ENCODE results near the gene LAMTOR4. TPM values are rescaled to one million over a fixed set of nuclear protein-coding genes. Genes with fewer than 3 reads are reported as not detected.

LAMTOR4 gene
- total and polyA plus RNA-seq, 10 of the 15 experiments (the other 5 are each of a cell fraction or from before 2014, with no cell fraction given), result 73.4 to 297 (median 196) TPM

GRCh38 chr7:100101016-100101862 is 47.5 kb upstream of the LAMTOR4 start, which contains the start of the genes AP4M1 and MCM7:
Gene AP4M1, plus strand, starts transcription at chr7:100101643. Its CDS starts 72 bp downstream, at chr7:100101715.
Gene MCM7, minus strand, starts transcription at chr7:100101397. Its CDS starts 103 bp downstream, at chr7:100101294.
- FAIRE-seq, result peak; percentile 97
- intact Hi-C loops (cut with micrococcal nuclease; ENCODE audit: unreplicated experiment), result loop anchor here (1.0 to 2.0 kb wide), 3 partner anchors 19 to 48 kb away; partner anchors contain the start of gene LAMTOR4
- peaks cover 29% of the 10 kb centered on the region for H3K79me2 ChIP-seq (ENCODE audit: control insufficient read depth, insufficient read depth, low read length)
- CTCF ChIA-PET, result interaction anchor here (0.7 to 1.7 kb wide), 13 partner anchors 12 to 789 kb away, joined by 3 to 11 read pairs (median 3); no protein-coding TSS in a partner anchor
- H3K9me3 ChIP-seq (replicated peaks; ENCODE audit: control insufficient read depth, insufficient read depth, low read length), result no peaks in the 10 kb centered on the region
- no peaks in the 10 kb centered on the region for H4K20me1 ChIP-seq (ENCODE audit: control insufficient read depth, insufficient read depth)
- H3K4me2 ChIP-seq (ENCODE audit: control insufficient read depth, insufficient read depth), result peak within 1 kb of the TSS; percentile 80
- peak within 1 kb of the TSS; percentile 88 for H3K4me3 ChIP-seq
- peak within 1 kb of the TSS; percentile 98 for H3K9ac ChIP-seq (ENCODE audit: control insufficient read depth, insufficient read depth, low read length)
- no TSS peak for BruUV-seq (replicated peaks)
- under 1% methylated on average over 71 of the region's 80 CpGs for WGBS (ENCODE audit: insufficient coverage, insufficient replicate concordance, low lambda C conversion rate, missing lambda C conversion rate)
- RAD21 ChIA-PET (ENCODE audit: unreplicated experiment), result interaction anchor here (0.8 to 2.7 kb wide), 9 partner anchors 13 to 437 kb away, joined by 3 to 23 read pairs (median 5); partner anchors contain the start of genes MBLAC1 and TRIM4
- H3K4me1 ChIP-seq (ENCODE audit: control insufficient read depth, insufficient read depth, low read length), result peaks cover 16% of the 10 kb centered on the region
- in situ Hi-C loops (cut with MboI), result no loop called here
- ATAC-seq, result peak; percentile 94
- H3K36me3 ChIP-seq (ENCODE audit: control insufficient read depth in 2 of 2, insufficient read depth in 2 of 2, low read length in 1 of 2), result peaks cover 27% of the 10 kb centered on the region in 2 experiments
- H2AFZ ChIP-seq (ENCODE audit: control insufficient read depth, low read depth, low read length), result peak within 1 kb of the TSS; percentile 72
- H3K27ac ChIP-seq (ENCODE audit: control insufficient read depth, insufficient read depth), result peak within 1 kb of the TSS; percentile 97
- SMC1A ChIA-PET (ENCODE audit: uncharacterized antibody, unreplicated experiment), result interaction anchor here (0.7 to 2.4 kb wide), 11 partner anchors 12 to 119 kb away, joined by 3 to 14 read pairs (median 3); no protein-coding TSS in a partner anchor
- POLR2A ChIA-PET, result interaction anchor here (0.5 to 2.9 kb wide), 28 partner anchors 11 to 534 kb away, joined by 3 to 39 read pairs (median 4); partner anchors contain the start of genes CNPY4, COPS6, GAL3ST4 and LAMTOR4
- no peaks in the 10 kb centered on the region for H3K27me3 ChIP-seq (replicated peaks in 1 of 2; ENCODE audit: control insufficient read depth in 2 of 2, insufficient read depth in 2 of 2, low read length in 1 of 2)
- peak; percentile 92 for DNase-seq (ENCODE audit: low read depth, low spot score)
- TF ChIP-seq, protein P1, sequence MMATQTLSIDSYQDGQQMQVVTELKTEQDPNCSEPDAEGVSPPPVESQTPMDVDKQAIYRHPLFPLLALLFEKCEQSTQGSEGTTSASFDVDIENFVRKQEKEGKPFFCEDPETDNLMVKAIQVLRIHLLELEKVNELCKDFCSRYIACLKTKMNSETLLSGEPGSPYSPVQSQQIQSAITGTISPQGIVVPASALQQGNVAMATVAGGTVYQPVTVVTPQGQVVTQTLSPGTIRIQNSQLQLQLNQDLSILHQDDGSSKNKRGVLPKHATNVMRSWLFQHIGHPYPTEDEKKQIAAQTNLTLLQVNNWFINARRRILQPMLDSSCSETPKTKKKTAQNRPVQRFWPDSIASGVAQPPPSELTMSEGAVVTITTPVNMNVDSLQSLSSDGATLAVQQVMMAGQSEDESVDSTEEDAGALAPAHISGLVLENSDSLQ (IDR thresholded peaks at IDR 0.05), result peak; percentile 99
- TF ChIP-seq, protein P2, sequence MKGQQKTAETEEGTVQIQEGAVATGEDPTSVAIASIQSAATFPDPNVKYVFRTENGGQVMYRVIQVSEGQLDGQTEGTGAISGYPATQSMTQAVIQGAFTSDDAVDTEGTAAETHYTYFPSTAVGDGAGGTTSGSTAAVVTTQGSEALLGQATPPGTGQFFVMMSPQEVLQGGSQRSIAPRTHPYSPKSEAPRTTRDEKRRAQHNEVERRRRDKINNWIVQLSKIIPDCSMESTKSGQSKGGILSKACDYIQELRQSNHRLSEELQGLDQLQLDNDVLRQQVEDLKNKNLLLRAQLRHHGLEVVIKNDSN (IDR thresholded peaks at IDR 0.05; ENCODE audit: borderline replicate concordance, extremely low read length, insufficient read depth, low read depth, low read length), result peak; percentile 99
- TF ChIP-seq KLF5 (IDR thresholded peaks at IDR 0.05; ENCODE audit: partially characterized antibody), result peak; percentile 66
- peak; percentile 38 to 75 for TF ChIP-seq EGR1 (IDR thresholded peaks at IDR 0.05; ENCODE audit: borderline replicate concordance in 1 of 2, low read depth in 2 of 2, low read length in 2 of 2)
- TF ChIP-seq RB1 (IDR thresholded peaks at IDR 0.05; ENCODE audit: borderline replicate concordance), result peak; percentile 99
- no peak for TF ChIP-seq HDAC6 (IDR thresholded peaks at IDR 0.05; ENCODE audit: unreplicated experiment)
- TF ChIP-seq STAT3 (IDR thresholded peaks at IDR 0.05; ENCODE audit: low read depth, low read length), result no peak
- no peak for TF ChIP-seq TCF3 (IDR thresholded peaks at IDR 0.05; ENCODE audit: borderline replicate concordance, insufficient read depth, low read depth, low read length)
- no peak for TF ChIP-seq NFXL1 (IDR thresholded peaks at IDR 0.05; ENCODE audit: borderline replicate concordance)
- TF ChIP-seq, protein P3, sequence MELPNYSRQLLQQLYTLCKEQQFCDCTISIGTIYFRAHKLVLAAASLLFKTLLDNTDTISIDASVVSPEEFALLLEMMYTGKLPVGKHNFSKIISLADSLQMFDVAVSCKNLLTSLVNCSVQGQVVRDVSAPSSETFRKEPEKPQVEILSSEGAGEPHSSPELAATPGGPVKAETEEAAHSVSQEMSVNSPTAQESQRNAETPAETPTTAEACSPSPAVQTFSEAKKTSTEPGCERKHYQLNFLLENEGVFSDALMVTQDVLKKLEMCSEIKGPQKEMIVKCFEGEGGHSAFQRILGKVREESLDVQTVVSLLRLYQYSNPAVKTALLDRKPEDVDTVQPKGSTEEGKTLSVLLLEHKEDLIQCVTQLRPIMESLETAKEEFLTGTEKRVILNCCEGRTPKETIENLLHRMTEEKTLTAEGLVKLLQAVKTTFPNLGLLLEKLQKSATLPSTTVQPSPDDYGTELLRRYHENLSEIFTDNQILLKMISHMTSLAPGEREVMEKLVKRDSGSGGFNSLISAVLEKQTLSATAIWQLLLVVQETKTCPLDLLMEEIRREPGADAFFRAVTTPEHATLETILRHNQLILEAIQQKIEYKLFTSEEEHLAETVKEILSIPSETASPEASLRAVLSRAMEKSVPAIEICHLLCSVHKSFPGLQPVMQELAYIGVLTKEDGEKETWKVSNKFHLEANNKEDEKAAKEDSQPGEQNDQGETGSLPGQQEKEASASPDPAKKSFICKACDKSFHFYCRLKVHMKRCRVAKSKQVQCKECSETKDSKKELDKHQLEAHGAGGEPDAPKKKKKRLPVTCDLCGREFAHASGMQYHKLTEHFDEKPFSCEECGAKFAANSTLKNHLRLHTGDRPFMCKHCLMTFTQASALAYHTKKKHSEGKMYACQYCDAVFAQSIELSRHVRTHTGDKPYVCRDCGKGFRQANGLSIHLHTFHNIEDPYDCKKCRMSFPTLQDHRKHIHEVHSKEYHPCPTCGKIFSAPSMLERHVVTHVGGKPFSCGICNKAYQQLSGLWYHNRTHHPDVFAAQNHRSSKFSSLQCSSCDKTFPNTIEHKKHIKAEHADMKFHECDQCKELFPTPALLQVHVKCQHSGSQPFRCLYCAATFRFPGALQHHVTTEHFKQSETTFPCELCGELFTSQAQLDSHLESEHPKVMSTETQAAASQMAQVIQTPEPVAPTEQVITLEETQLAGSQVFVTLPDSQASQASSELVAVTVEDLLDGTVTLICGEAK (IDR thresholded peaks at IDR 0.05; ENCODE audit: borderline replicate concordance), result no peak; the same call in 1 of the 2 replicates
- 0 out of 2 replicates have a peak, but pooled peaks have one; percentile 33 for TF ChIP-seq RFX5 (IDR thresholded peaks at IDR 0.05; ENCODE audit: low read depth, low read length)
- no peak for TF ChIP-seq TCF7 (IDR thresholded peaks at IDR 0.05; ENCODE audit: borderline replicate concordance)
- TF ChIP-seq YBX1 (IDR thresholded peaks at IDR 0.05), result no peak
- TF ChIP-seq ATF2 (IDR thresholded peaks at IDR 0.05; ENCODE audit: low read length), result no peak

Measured in GM12878 (cell line).